Measurements from ENCODE around the gene HOXC5. TPM values are rescaled to one million over a fixed set of nuclear protein-coding genes. Genes with fewer than 3 reads are reported as not detected.

HOXC5 gene
- total RNA-seq, 1 donor: 0.43 TPM

DNA sequence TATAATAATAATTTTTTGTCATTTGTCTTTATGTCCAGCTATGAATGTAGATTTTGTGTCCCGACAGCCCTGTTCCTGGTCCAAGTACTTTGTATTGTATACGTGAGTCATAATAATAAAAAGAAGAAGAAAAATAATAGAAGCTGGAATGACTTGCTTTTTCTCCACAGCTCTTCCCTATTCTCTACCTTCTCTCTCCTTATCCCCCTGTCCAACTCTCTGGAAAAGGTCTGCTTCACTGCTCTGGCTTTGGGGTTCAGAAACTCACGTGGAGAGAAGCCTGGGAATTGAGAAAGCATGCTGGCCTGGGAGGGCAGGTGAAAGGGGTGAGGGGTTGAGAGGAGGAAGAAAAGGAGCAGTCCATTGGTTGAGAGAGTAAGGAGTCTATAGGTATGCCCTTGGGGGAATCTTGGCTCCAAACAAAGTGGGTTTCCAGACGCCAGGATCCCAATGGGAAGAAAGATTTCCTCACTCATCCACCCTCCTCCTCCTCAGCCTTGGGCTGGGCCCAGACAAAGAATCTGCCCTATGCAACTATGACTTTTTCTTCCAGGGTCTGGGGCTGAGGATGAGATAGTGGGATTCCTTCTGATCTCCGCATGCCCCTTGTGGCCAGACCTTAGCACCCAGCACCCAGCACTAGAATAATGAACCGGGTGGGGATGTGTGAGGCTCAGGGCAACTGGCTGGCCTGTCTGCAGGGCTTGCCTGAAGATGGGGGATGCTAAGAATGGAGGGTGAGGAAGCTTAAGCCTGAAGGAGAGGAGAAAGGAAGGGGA is 20.0 kb upstream of the HOXC5 start:
- TF ChIP-seq, protein P1, sequence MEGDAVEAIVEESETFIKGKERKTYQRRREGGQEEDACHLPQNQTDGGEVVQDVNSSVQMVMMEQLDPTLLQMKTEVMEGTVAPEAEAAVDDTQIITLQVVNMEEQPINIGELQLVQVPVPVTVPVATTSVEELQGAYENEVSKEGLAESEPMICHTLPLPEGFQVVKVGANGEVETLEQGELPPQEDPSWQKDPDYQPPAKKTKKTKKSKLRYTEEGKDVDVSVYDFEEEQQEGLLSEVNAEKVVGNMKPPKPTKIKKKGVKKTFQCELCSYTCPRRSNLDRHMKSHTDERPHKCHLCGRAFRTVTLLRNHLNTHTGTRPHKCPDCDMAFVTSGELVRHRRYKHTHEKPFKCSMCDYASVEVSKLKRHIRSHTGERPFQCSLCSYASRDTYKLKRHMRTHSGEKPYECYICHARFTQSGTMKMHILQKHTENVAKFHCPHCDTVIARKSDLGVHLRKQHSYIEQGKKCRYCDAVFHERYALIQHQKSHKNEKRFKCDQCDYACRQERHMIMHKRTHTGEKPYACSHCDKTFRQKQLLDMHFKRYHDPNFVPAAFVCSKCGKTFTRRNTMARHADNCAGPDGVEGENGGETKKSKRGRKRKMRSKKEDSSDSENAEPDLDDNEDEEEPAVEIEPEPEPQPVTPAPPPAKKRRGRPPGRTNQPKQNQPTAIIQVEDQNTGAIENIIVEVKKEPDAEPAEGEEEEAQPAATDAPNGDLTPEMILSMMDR (IDR thresholded peaks at IDR 0.05; ENCODE audit: insufficient read depth, low read depth, low read length): peak; percentile 34
- DNase-seq (ENCODE audit: low read depth): no peak
- H3K4me3 ChIP-seq (ENCODE audit: low read depth, low read length): no peak overlapping the region

DNA sequence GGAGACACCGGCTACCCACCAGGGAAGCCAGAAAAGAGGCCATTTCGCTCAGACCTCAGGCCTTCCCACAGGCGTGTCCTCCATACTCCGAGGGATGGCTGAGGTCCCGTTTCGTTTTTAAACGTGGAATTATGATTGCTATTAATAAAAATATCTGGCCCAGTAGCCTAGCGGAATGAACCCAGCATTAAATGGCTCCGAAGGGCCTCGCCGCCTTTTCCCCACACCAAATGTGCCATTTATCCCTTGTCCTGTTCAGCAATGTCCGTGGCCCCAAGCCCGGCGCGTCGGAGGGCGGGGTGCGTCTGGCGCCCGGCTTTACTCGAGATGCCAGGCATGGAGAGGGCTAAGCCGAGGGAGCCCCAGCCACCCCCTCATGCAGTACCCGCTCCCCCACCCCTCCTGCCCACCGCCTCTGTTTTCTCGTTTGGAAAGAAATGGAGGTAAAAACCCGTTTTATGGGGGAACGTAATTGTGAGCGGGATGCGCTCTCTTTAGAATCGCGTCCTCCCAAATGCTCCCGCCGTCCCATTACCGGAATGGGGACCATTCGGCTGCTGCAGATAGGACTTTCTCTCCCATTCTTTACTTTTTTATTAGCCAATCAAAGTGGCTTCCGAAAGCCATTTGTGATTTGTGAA is 18.4 kb upstream of the HOXC5 start:
- TF ChIP-seq, protein P1 (IDR thresholded peaks at IDR 0.05; ENCODE audit: insufficient read depth, low read depth, low read length): no peak
- H3K4me3 ChIP-seq (ENCODE audit: low read depth, low read length): peak overlapping the region; percentile 37
- no peak for DNase-seq (ENCODE audit: low read depth)

DNA sequence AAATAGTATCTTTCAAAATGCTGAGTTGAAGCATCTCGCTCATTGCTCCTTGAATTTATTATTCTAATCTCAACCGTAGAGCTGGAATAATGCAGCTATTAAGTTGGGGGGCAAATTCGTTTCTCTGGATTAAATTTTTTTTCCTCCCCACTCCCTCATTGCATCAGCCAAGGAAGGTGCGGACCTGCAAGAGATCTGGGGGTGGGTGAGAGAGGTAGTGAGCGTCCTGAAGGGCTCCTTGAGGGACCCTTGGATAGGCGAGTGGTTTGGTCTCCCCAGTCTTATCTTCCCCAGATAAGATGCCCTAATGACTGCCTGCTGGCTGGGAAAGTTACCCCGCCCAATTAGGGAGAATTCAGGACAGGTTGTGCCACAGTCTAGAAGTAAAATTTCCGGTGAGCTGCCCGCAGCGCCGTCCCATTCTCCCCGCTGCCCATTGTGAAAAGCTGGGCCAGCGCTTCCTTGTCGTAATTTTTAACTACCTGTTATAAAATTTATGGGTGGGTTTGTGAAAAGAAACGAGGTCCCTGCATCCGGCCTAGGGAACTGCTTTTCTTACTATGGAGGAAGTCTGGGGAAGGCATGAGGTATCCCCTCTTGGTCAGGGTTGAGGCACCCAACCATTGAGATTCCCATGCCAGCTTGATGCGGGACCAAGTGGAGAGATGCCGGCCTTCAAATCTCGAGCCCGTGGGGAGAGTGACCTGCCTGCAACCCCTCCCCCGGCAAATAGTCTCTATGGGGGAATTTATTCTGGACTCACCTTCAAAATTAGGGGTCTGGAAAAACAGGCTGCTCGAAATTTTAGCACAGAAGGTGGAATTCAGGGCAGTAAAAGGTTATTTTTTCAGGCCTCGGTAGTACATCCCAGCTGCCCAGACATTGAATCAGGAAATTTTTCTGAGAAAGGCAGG is 17.6 kb upstream of the HOXC5 start:
- no peak overlapping the region for H3K4me3 ChIP-seq (ENCODE audit: low read depth, low read length)
- TF ChIP-seq, protein P1 (IDR thresholded peaks at IDR 0.05; ENCODE audit: insufficient read depth, low read depth, low read length): no peak
- no peak for DNase-seq (ENCODE audit: low read depth)

DNA sequence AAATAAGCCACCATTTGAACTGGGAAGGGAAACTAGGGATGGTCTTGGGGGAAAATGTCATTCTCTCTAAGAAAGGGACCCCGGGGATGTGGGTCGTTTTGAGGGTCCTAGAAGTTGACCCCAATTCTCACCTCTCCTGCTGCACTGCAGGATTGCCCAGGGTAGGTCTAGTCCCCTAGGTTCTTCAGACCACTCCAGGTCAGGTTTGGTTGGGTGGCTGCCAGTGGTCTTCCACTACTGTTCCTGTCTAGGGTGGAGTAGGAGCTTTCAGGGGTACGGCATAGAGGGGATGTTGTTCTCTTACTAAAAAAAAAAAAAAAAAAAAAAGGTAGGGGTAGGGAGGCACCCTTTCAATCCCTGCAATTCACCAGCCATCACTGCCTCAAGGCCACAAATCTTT is 16.8 kb upstream of the HOXC5 start:
- TF ChIP-seq, protein P1 (IDR thresholded peaks at IDR 0.05; ENCODE audit: insufficient read depth, low read depth, low read length): no peak
- peak overlapping the region; percentile 95 for H3K4me3 ChIP-seq (ENCODE audit: low read depth, low read length)
- no peak for DNase-seq (ENCODE audit: low read depth)

DNA sequence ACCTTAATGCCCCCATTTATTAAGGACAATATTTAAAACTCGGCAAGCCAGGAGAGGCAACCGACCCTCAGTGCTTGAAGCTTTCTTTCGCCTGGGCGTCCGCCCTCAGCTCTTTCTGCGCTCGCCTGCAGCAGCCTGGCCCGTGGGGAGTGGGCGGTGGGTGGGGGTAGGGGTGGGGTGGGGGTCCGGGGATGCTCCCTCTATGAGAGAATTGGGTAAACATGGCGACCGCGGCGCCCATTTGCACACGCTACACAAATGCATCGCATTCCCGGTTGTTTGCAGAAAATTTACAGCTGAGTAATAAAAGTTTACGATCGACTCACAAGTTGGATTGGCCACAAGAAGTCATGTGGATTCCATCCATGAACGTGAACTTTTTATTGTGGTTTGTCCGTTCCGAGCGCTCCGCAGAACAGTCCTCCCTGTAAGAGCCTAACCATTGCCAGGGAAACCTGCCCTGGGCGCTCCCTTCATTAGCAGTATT is 16.3 kb upstream of the HOXC5 start:
- peak overlapping the region; percentile 95 for H3K4me3 ChIP-seq (ENCODE audit: low read depth, low read length)
- TF ChIP-seq, protein P1 (IDR thresholded peaks at IDR 0.05; ENCODE audit: insufficient read depth, low read depth, low read length): no peak
- DNase-seq (ENCODE audit: low read depth): peak; percentile 96

DNA sequence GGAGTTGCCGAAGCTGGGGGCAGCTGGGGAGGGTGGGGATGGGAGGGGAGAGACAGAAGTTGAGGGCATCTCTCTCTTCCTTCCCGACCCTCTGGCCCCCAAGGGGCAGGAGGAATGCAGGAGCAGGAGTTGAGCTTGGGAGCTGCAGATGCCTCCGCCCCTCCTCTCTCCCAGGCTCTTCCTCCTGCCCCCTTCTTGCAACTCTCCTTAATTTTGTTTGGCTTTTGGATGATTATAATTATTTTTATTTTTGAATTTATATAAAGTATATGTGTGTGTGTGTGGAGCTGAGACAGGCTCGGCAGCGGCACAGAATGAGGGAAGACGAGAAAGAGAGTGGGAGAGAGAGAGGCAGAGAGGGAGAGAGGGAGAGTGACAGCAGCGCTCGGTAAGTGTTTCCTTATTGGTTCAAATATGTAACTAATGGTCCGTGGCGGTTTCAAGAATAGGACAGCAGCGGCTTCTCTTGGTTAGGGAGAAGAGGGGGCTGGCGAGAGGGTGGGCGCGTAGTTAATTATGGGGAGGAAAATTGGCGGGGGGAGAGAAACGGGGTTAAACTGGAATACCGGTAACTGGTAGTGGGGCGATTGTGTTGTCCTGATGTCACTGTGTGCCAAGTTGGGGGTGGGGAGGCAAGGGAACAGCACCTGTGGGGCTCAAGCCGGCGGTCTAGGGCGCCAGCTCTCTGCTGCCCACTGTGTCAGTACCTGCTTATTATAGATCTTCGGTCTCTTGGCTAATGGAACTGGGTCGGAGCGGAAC is 15.6 kb upstream of the HOXC5 start:
- TF ChIP-seq, protein P1 (IDR thresholded peaks at IDR 0.05; ENCODE audit: insufficient read depth, low read depth, low read length): no peak
- DNase-seq (ENCODE audit: low read depth): no peak
- peak overlapping the region; percentile 95 for H3K4me3 ChIP-seq (ENCODE audit: low read depth, low read length)

Measured in fibroblast of villous mesenchyme (primary cell).